HG03442 (cell line): Measurements from ENCODE around the gene ZNF316.
"Not testable (repeated sequence)": the region's sequence is repeated elsewhere in the genome, so short reads cannot be mapped to it uniquely, and the experiment has no call there.

Experiments
- ATAC-seq: cut with Tn5 transposase; IDR thresholded peaks from one replicate; pipeline ENCODE4 v1.9.1; 2021; ENCODE audit warnings: mild to moderate bottlenecking, moderate library complexity; ENCODE audit not compliant: unreplicated experiment

ZNF316 gene

GRCh38 chr7:6646465-6646864, 9.3 kb downstream of the ZNF316 start:
- ATAC-seq: no peak

- ATAC-seq: no peak
These were observed 10.0 kb downstream of the ZNF316 start for GRCh38 chr7:6647080-6647479.

GRCh38 chr7:6647541-6647940, 10.4 kb downstream of the ZNF316 start:
- no peak for ATAC-seq

GRCh38 chr7:6648066-6648814, 11.1 kb downstream of the ZNF316 start:
- no peak for ATAC-seq

GRCh38 chr7:6648815-6649104, 11.6 kb downstream of the ZNF316 start:
- ATAC-seq: no peak

- ATAC-seq: no peak
These were observed 12.3 kb downstream of the ZNF316 start for GRCh38 chr7:6649241-6649961.

GRCh38 chr7:6650086-6650485, 13.0 kb downstream of the ZNF316 start:
- ATAC-seq: no peak

- no peak for ATAC-seq
These were observed 13.4 kb downstream of the ZNF316 start for GRCh38 chr7:6650521-6651011.

GRCh38 chr7:6651851-6652445, 14.8 kb downstream of the ZNF316 start:
- no peak for ATAC-seq

GRCh38 chr7:6652446-6653011, 15.4 kb downstream of the ZNF316 start:
- no peak for ATAC-seq

GRCh38 chr7:6653071-6654003, 16.2 kb downstream of the ZNF316 start:
- ATAC-seq: no peak

GRCh38 chr7:6654113-6654841, 17.2 kb downstream of the ZNF316 start:
- ATAC-seq: no peak

- no peak for ATAC-seq
These were observed 17.9 kb downstream of the ZNF316 start for GRCh38 chr7:6654842-6655610.

GRCh38 chr7:6655636-6656385, 18.7 kb downstream of the ZNF316 start:
- no peak for ATAC-seq

GRCh38 chr7:6656413-6656812, 19.3 kb downstream of the ZNF316 start:
- ATAC-seq: no peak

- no peak for ATAC-seq
These were observed 21.7 kb downstream of the ZNF316 start for GRCh38 chr7:6658618-6659345.

GRCh38 chr7:6670851-6671250, 33.7 kb downstream of the ZNF316 start:
- not testable (repeated sequence) for ATAC-seq
